ENCODE data around the gene CCDC51.

CCDC51 gene

GRCh38 chr3:48426401-48426909, 13.5 kb downstream of the CCDC51 start:
- no peak for TF ChIP-seq OSR1 (CRISPR knock-in tag; IDR thresholded peaks at IDR 0.05)
- TF ChIP-seq ZC3H10 (CRISPR knock-in tag; IDR thresholded peaks at IDR 0.05), result no peak
- no peak for TF ChIP-seq TOX (CRISPR knock-in tag; IDR thresholded peaks at IDR 0.05; ENCODE audit: borderline replicate concordance)
- no peak for TF ChIP-seq ZFP3 (CRISPR knock-in tag; IDR thresholded peaks at IDR 0.05)
- no peak for TF ChIP-seq SNAI2 (CRISPR knock-in tag; IDR thresholded peaks at IDR 0.05)
- TF ChIP-seq CSRNP3 (CRISPR knock-in tag; IDR thresholded peaks at IDR 0.05), result no peak
- no peak for TF ChIP-seq ARNTL (CRISPR knock-in tag; IDR thresholded peaks at IDR 0.05; ENCODE audit: borderline replicate concordance, low read depth)
- TF ChIP-seq ZNF565 (CRISPR knock-in tag; conservative IDR thresholded peaks at IDR 0.05; ENCODE audit: low read depth), result no peak
- TF ChIP-seq CSDC2 (CRISPR knock-in tag; IDR thresholded peaks at IDR 0.05), result no peak
- no peak for TF ChIP-seq TSHZ2 (CRISPR knock-in tag; IDR thresholded peaks at IDR 0.05)
- TF ChIP-seq RARB (CRISPR knock-in tag; IDR thresholded peaks at IDR 0.05), result no peak
- TF ChIP-seq ZFP30 (CRISPR knock-in tag; IDR thresholded peaks at IDR 0.05), result no peak
- no peak for TF ChIP-seq PPARA (CRISPR knock-in tag; IDR thresholded peaks at IDR 0.05; ENCODE audit: borderline replicate concordance)
- no peak for TF ChIP-seq POU6F1 (CRISPR knock-in tag; IDR thresholded peaks at IDR 0.05; ENCODE audit: borderline replicate concordance, low read depth)
- no peak for TF ChIP-seq ESRRG (CRISPR knock-in tag; IDR thresholded peaks at IDR 0.05)
- no peak for TF ChIP-seq ZNF70 (CRISPR knock-in tag; IDR thresholded peaks at IDR 0.05)
- TF ChIP-seq ISL1 (CRISPR knock-in tag; IDR thresholded peaks at IDR 0.05), result no peak
- TF ChIP-seq GLIS3 (CRISPR knock-in tag; IDR thresholded peaks at IDR 0.05), result no peak
- no peak for ATAC-seq

GRCh38 chr3:48425281-48425812, 14.6 kb downstream of the CCDC51 start:
- ATAC-seq, result no peak
- TF ChIP-seq CSRNP3 (CRISPR knock-in tag; IDR thresholded peaks at IDR 0.05) (no peak), POU6F1 (CRISPR knock-in tag; IDR thresholded peaks at IDR 0.05; ENCODE audit: borderline replicate concordance, low read depth) (no peak), CSDC2 (CRISPR knock-in tag; IDR thresholded peaks at IDR 0.05) (no peak), ZFP3 (CRISPR knock-in tag; IDR thresholded peaks at IDR 0.05) (no peak), SNAI2 (CRISPR knock-in tag; IDR thresholded peaks at IDR 0.05) (no peak), TCF4 (CRISPR knock-in tag; IDR thresholded peaks at IDR 0.05; ENCODE audit: borderline replicate concordance) (no peak), CREB5 (CRISPR knock-in tag; IDR thresholded peaks at IDR 0.05; ENCODE audit: low read depth) (no peak), PATZ1 (CRISPR knock-in tag; IDR thresholded peaks at IDR 0.05; ENCODE audit: borderline replicate concordance) (no peak), ZNF565 (CRISPR knock-in tag; conservative IDR thresholded peaks at IDR 0.05; ENCODE audit: low read depth) (no peak), ZC3H10 (CRISPR knock-in tag; IDR thresholded peaks at IDR 0.05) (no peak), ZNF8 (CRISPR knock-in tag; IDR thresholded peaks at IDR 0.05) (no peak), TSHZ2 (CRISPR knock-in tag; IDR thresholded peaks at IDR 0.05) (no peak), RARB (CRISPR knock-in tag; IDR thresholded peaks at IDR 0.05) (no peak), ZNF70 (CRISPR knock-in tag; IDR thresholded peaks at IDR 0.05) (no peak), PPARA (CRISPR knock-in tag; IDR thresholded peaks at IDR 0.05; ENCODE audit: borderline replicate concordance) (no peak), BACH2 (CRISPR knock-in tag; IDR thresholded peaks at IDR 0.05; ENCODE audit: borderline replicate concordance) (no peak)

All from SK-N-SH treated with all-trans-retinoic acid at 6 μM for 48 hours (cell line).